Skeletal muscle tissue (tissue), 4 donors: ENCODE results near the gene GUK1. TPM values are rescaled to one million over a fixed set of nuclear protein-coding genes. Genes with fewer than 3 reads are reported as not detected.

ENCODE experiments used
- H3K27ac ChIP-seq: one replicate; pipeline ENCODE4 v1.7.0; 2013; ENCODE audit warnings: mild to moderate bottlenecking, low read depth, low read length, inconsistent platforms
- H3K27me3 ChIP-seq, 3 donors: one replicate each; pipeline ENCODE4 v1.7.0; 2013; ENCODE audit warnings: low read length in 3 of 3; ENCODE audit not compliant: control insufficient read depth in 3 of 3, insufficient read depth in 3 of 3
- H3K36me3 ChIP-seq, 3 donors: one replicate each; pipeline ENCODE4 v1.7.0; 2013; ENCODE audit warnings: low read length in 3 of 3; ENCODE audit not compliant: control insufficient read depth in 3 of 3, insufficient read depth in 3 of 3
- H3K4me1 ChIP-seq, 3 donors: one replicate each; pipeline ENCODE4 v1.7.0; 2013; ENCODE audit warnings: low read length in 3 of 3, mild to moderate bottlenecking in 3 of 3; ENCODE audit not compliant: control insufficient read depth in 3 of 3, insufficient read depth in 3 of 3
- H3K4me3 ChIP-seq, 3 donors: one replicate each; pipeline ENCODE4 v1.7.0; 2013; ENCODE audit warnings: low read length in 3 of 3
- H3K9ac ChIP-seq, 3 donors: one replicate each; pipeline ENCODE4 v1.7.0; 2013; ENCODE audit warnings: low read length in 3 of 3, mild to moderate bottlenecking in 3 of 3, moderate library complexity in 2 of 3, low read depth in 1 of 3
- H3K9me3 ChIP-seq, 3 donors: one replicate each; pipeline ENCODE4 v1.7.0; 2013; ENCODE audit warnings: low read length in 3 of 3; ENCODE audit not compliant: control insufficient read depth in 3 of 3
- total RNA-seq: library from RNA; depleted of rRNA; stranded (reverse); fragments of >200 nt; gene quantifications from one replicate; pipeline ENCODE4 v1.2.3, GENCODE V29; 2014
- donor health status: Osteomylitis.

Gene GUK1
- total RNA-seq, 1 donor from 2014 or later: 165 TPM

DNA sequence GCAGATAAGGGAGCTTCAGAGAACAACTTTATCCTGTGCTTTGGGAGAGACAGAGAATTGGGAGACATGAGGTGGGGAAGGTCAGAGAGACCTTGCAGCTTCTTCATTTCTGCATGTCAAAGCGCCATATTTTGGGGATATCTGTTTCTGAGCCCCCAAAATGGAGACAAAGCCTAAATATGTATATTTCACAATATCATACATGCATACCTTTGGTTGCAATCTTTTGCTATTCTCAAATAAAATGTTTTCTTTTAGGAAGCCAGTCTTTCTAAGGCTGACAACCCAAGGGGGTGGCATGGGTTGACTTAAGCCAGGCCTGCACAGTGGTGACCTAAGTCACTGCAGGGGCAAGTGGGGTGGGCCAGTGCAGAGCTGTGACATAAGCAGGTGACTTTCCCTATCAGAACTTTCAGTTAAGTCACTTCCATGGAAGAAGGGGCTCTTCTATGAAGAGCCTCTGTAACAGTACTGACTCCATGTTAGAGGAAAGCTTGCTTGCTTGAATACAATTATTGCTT lies 17.1 kb upstream of the GUK1 start:
- no peak overlapping the region for H3K27ac ChIP-seq
- no peaks in the 10 kb centered on the region for H3K36me3 ChIP-seq
- no peaks in the 10 kb centered on the region for H3K9me3 ChIP-seq
- H3K9ac ChIP-seq: no peak overlapping the region
- H3K4me3 ChIP-seq: no peak overlapping the region
- H3K4me1 ChIP-seq: no peaks in the 10 kb centered on the region
- H3K27me3 ChIP-seq: no peaks in the 10 kb centered on the region

DNA sequence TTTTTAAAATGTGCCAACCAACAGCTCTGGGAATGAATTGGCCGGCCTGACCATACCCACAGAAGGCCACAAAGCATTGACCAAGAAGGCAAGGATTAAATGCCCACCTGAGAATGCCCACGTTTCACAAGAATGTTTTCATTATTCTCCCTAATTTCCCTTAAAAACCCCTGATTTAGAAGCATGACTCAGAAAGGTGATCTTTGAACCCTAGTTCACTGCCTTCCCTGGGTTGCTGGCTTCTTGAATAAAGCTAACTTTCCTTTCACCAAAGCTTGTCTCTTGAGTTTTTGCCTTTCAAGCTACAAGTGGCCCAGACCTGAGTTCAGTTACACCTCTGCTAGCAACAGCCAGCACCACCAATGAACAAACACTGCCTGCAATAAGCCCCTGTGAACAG lies 16.6 kb upstream of the GUK1 start:
- no peaks in the 10 kb centered on the region for H3K4me1 ChIP-seq

DNA sequence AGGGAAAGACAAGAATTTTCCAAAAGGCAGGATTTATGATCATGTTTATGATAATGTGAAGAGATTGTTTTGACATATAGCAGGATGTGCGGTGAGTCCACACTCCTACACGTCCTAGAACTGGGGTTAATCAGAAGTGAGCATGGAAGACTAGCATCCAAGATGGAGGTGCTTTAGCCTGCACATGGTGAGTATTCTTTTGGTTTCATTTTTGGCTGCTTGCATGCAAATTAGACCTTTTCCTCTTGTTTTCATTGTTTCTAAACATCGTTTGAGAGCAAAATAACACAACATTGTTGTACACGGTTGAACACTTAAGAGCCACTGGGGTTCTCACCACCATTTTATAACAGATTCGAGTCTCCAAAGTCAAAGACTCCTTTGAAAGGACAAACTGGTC lies 14.9 kb upstream of the GUK1 start:
- no peaks in the 10 kb centered on the region for H3K4me1 ChIP-seq
- H3K9me3 ChIP-seq: no peaks in the 10 kb centered on the region
- H3K27me3 ChIP-seq: no peaks in the 10 kb centered on the region
- no peak overlapping the region for H3K4me3 ChIP-seq
- no peaks in the 10 kb centered on the region for H3K36me3 ChIP-seq
- H3K9ac ChIP-seq: no peak overlapping the region
- H3K27ac ChIP-seq: no peak overlapping the region

More for the DNA sequence above, 16.6 kb upstream of the GUK1 start:
- Histone ChIP-seq H3K27ac (no peak overlapping the region), H3K27me3 (no peaks in the 10 kb centered on the region), H3K4me3 (no peak overlapping the region), H3K36me3 (no peaks in the 10 kb centered on the region), H3K9ac (no peak overlapping the region), H3K9me3 (no peaks in the 10 kb centered on the region)

DNA sequence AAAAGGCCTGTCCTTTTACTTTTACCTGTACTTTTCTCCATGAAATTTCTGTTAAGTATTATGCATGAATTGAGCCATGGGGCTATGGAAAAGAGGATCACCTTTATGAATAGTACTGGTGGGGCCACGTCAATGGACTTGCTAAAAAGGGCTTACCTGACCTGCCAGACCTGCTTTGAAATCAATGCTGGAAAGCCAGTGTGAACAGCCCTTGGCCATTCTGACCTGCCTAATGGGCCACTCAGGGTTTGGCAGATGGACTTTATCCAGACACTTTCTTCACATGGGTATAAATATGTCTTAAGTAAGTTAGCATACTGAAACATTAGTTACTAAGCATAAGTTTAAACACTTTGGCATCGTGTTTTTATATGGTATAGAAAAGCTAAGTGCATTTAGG lies 8.3 kb upstream of the GUK1 start:
- Histone ChIP-seq H3K4me1 (peaks cover 4 to 5% (median 4%) of the 10 kb centered on the region in 3 donors), H3K27ac (no peak overlapping the region), H3K27me3 (peaks cover 0 to 4% (median 0%) of the 10 kb centered on the region in 3 donors), H3K36me3 (no peaks in the 10 kb centered on the region), H3K9ac (no peak overlapping the region), H3K4me3 (no peak overlapping the region), H3K9me3 (no peaks in the 10 kb centered on the region)

DNA sequence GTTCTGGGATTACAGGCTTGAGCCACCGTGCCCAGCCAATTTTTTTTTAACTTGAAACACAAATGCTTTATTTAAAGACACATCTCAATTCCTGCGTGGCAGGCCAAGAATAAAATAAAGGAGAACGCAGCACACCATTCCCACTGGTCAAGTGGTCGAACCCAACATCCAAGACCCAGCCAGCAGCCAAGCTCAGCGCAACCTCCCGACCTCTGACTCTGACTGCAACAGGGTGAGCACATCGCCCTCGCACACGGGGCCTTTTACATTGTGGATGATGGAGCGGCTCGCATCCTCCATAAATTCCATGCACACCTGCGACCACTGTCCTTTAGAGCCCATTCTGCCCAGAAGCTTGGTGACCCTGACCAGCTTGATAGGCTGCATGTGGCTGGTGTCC lies 5.5 kb upstream of the GUK1 start:
- Histone ChIP-seq H3K27me3 (peaks cover 0 to 4% (median 0%) of the 10 kb centered on the region in 3 donors), H3K36me3 (no peaks in the 10 kb centered on the region), H3K9ac (no peak overlapping the region), H3K9me3 (no peaks in the 10 kb centered on the region), H3K4me3 (no peak overlapping the region), H3K4me1 (peaks cover 5 to 6% (median 6%) of the 10 kb centered on the region in 3 donors), H3K27ac (no peak overlapping the region)

DNA sequence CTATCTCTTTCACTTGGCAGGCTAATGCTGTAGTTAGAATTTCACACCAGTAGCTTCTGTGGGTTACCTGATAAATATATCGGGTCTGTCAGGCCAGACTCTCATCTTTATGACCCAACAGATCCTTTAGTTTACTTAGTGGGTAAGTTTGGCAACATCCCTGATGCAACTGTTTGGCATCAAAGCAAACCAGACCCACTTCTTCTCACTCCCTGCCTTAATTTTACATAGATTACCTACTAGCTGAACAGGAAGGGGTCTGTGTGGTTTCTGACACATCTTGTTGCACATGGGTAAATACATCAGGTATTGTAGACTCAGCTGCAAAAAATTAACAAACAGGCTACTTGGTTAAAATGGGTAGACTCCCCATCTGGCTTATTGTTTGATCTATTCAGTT lies 3.2 kb upstream of the GUK1 start:
- no peak overlapping the region for H3K9ac ChIP-seq
- no peaks in the 10 kb centered on the region for H3K36me3 ChIP-seq
- no peak overlapping the region for H3K4me3 ChIP-seq
- no peak overlapping the region for H3K27ac ChIP-seq
- H3K27me3 ChIP-seq: peaks cover 0 to 4% (median 0%) of the 10 kb centered on the region in 3 donors
- H3K4me1 ChIP-seq: peaks cover 14 to 22% (median 15%) of the 10 kb centered on the region in 3 donors
- no peaks in the 10 kb centered on the region for H3K9me3 ChIP-seq

DNA sequence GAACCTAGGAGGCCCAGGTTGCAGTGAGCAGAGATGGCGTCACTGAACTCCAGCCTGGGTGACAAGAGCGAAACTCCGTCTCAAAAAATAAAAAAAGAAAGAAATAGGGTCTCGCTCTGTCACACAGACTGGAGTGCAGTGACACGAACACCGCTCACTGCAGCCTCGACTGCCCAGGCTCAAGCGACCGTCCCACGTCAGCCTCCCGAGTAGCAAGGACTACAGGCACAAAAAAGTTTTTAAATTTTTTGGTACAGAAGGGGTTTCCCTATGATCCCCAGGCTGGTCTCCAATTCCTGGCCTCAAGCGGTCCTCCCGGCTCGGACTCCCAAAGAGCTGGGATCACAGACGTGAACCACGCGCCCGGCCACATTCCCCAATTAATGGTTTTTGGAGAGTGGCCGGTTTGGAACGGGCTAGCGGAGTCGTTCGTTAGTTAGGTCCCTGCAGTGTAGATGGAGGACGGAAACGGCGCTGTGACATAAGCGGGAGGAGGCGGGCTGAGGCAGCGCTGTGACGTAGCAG lies 611 bp upstream of the GUK1 start:
- Histone ChIP-seq H3K36me3 (no peaks in the 10 kb centered on the region), H3K9ac (peak overlapping the region; percentile 65 to 99 (median 95)), H3K4me3 (peak overlapping the region; percentile 88 to 94 (median 94)), H3K9me3 (no peaks in the 10 kb centered on the region), H3K27ac (peak overlapping the region; percentile 96), H3K4me1 (peaks cover 38 to 48% (median 40%) of the 10 kb centered on the region in 3 donors), H3K27me3 (peaks cover 0 to 4% (median 0%) of the 10 kb centered on the region in 3 donors)

DNA sequence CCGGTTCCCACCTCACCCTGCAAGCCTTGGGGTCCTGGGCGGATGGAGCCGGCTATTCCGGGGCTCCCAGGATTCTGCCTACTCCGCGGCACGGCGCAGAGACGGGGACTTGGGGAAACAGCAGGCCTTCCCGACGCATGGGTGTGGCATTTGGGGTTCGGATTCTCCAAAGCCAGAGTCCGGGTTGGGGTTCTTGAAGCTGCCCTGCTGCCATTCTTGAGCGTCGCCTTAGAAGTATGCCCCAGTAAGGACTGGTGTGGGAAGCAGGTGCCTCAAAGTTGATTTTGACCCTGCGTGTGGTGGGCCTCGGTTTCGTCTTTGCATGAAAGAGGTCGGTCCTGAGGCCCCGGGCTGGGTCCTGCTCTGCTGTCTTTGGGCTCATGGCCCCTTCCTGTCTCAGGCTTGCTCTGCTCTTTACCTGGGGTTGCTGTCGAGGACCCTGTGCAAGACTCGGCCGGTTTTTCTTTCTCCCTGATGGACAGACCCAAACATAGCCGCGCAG lies 696 bp downstream of the GUK1 start:
- Histone ChIP-seq H3K4me1 (peaks cover 38 to 54% (median 42%) of the 10 kb centered on the region in 3 donors), H3K9me3 (no peaks in the 10 kb centered on the region), H3K27ac (peak overlapping the region; percentile 96), H3K27me3 (no peaks in the 10 kb centered on the region), H3K4me3 (peak overlapping the region; percentile 88 to 94 (median 94)), H3K9ac (peak overlapping the region; percentile 92 to 99 (median 95)), H3K36me3 (peaks cover 4 to 5% (median 5%) of the 10 kb centered on the region in 3 donors)

DNA sequence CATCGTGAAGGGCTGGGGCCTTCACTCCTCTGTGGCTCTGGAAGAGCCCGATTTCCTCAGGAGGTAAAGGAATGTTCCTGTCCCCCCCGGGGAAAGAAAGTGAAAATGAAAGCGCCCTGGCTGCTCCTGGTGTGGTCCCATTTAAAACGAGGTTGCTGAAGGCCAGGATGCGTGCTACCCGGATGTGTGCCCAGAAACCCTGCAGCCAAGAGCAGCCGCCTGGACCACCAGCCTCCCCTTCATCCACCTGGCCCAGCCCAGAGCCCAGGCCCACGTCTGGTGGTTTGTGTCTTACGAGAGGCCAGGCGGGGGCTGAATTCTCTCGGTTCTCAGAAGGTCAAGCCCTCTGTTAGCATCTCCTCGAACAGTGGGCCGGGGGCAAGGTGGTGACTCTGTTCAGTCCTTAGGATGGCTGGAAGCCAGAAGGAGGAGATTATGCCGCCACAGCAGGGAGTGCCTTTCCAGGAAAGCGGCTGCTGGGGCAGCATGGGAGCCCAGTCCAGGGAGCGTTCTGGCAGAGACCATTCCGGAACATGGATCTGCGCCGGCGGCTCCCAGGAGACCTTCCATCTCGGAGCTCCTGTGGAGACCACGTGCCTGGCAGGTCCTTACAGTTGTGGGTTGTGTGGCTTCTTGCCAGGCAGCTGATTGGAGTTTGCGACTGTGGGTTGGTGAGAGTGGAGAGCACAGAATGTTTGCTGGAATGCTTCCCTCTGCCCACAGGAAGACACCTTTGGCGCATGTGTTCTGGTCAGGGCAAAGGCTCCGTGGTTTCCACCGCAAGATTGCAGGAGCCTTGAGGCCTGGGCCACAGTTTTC lies 1.4 kb downstream of the GUK1 start:
- H3K27ac ChIP-seq: peak overlapping the region; percentile 96
- peaks cover 38 to 54% (median 42%) of the 10 kb centered on the region in 3 donors for H3K4me1 ChIP-seq
- peak overlapping the region; percentile 92 to 99 (median 95) for H3K9ac ChIP-seq
- H3K36me3 ChIP-seq: peaks cover 8 to 9% (median 9%) of the 10 kb centered on the region in 3 donors
- H3K4me3 ChIP-seq: peak overlapping the region; percentile 88 to 94 (median 94)
- H3K27me3 ChIP-seq: no peaks in the 10 kb centered on the region
- H3K9me3 ChIP-seq: no peaks in the 10 kb centered on the region
